IPS DF 6.9 (cell line): ENCODE data around the gene CNTNAP2.

Source experiments
- DNase-seq: peaks from one replicate; pipeline ENCODE4 v3.0.0-alpha.2; 2013; ENCODE audit warnings: low read depth, low spot score
- H3K27ac ChIP-seq: one replicate; pipeline ENCODE4 v1.5.1; 2013; ENCODE audit warnings: low read length, control low read depth
- H3K27me3 ChIP-seq: 2 replicates; pipeline ENCODE4 v1.6.1; 2013; ENCODE audit warnings: mild to moderate bottlenecking, low read length; ENCODE audit not compliant: control insufficient read depth, insufficient read depth
- H3K36me3 ChIP-seq: 2 replicates; pipeline ENCODE4 v1.6.1; 2013; ENCODE audit warnings: low read length; ENCODE audit not compliant: control insufficient read depth, insufficient read depth
- H3K4me1 ChIP-seq: 2 replicates; pipeline ENCODE4 v1.6.1; 2013; ENCODE audit warnings: low read length; ENCODE audit not compliant: control insufficient read depth, insufficient read depth
- H3K4me3 ChIP-seq: 2 replicates; pipeline ENCODE4 v1.5.1; 2013; ENCODE audit warnings: mild to moderate bottlenecking, low read length
- H3K9me3 ChIP-seq: 2 replicates; pipeline ENCODE4 v1.6.1; 2013; ENCODE audit warnings: low read length, inconsistent platforms; ENCODE audit not compliant: control insufficient read depth, insufficient read depth
- WGBS: extraction: QIAGEN DNeasy Blood & Tissue Kit; methylation state at CpG from one replicate; pipeline ENCODE4 v1.1.7; 2013; ENCODE audit warnings: mixed read lengths, missing lambda C conversion rate; ENCODE audit not compliant: insufficient read length, insufficient coverage; 5-methylcytosine and 5-hydroxymethylcytosine counted together

Gene CNTNAP2

DNA sequence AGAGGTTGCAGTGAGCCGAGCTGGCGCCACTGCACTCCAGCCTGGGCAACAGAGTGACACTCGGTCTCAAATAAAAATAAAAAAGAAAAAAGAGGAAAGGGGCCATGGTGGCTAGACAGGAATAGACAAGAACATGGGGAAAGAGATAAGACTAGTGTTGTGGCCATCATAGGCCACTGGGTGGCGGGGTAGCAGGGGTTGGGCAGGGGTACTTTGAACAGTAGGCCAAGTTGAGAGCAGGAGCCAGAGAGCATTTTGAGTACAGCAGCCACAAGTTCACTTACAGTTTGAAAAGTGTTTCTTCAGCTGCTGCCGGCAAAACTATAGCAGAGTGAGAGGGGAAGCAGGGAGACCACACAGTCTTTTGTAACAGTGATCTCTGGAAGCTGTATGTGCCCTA, 656.0 kb downstream of the CNTNAP2 start:
- Histone ChIP-seq H3K27me3 (no peaks in the 10 kb centered on the region), H3K4me1 (0 out of 2 replicates have a peak, but pooled peaks cover 1% of the 10 kb centered on the region), H3K4me3 (no peak overlapping the region), H3K36me3 (no peaks in the 10 kb centered on the region), H3K9me3 (no peaks in the 10 kb centered on the region), H3K27ac (no peak overlapping the region)
- no CpG with 5 or more reads among the region's 5 CpGs for WGBS
- DNase-seq, result peak; percentile 39

- no CpG with 5 or more reads among the region's 5 CpGs for WGBS
- DNase-seq, result no peak
- no peak overlapping the region for H3K4me3 ChIP-seq
Observed at GRCh38 chr7:146773506-146773905, 656.9 kb downstream of the CNTNAP2 start.

DNA sequence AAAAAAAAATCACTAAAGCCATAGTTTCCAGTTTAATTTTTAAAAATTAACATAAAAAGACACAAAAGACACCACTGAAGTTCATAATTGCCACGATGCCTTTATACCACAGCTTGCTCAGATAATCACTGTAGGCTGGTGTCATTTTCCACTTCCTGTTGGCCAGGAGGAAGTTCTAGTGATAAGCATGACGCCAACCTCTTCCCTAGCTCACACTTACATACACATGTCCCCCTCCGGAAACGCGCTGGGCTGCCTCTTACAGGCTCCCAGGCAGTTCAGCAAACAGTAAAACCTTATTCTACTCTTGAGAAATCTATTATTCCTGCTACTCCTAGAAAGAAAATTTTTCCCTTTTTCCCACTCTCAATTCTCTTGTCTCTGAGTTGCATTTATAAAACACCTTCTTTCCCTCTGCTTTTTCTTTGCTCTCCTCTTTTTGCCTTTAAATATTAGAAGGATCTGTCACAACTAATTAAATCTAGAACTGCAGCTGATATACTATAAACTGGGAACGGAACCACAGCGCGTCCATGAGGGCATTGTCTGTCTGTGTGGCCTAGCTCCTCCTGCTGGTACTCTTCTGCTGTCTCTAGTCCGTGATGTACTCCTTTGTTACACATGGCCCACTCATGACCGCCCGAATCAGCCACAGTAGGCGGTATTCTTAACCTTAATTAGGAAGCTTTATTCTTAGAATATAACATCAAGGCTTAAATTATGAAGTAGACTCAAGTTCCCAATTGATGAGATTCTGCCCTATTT, 664.9 kb downstream of the CNTNAP2 start:
- Histone ChIP-seq H3K36me3 (no peaks in the 10 kb centered on the region), H3K4me3 (no peak overlapping the region), H3K4me1 (no peaks in the 10 kb centered on the region), H3K27me3 (no peaks in the 10 kb centered on the region), H3K27ac (no peak overlapping the region), H3K9me3 (no peaks in the 10 kb centered on the region)
- no CpG with 5 or more reads among the region's 12 CpGs for WGBS
- no peak for DNase-seq

More at GRCh38 chr7:146773506-146773905, 656.9 kb downstream of the CNTNAP2 start:
- H3K36me3 ChIP-seq, result no peaks in the 10 kb centered on the region
- H3K27ac ChIP-seq, result no peak overlapping the region
- H3K27me3 ChIP-seq, result no peaks in the 10 kb centered on the region
- no peaks in the 10 kb centered on the region for H3K9me3 ChIP-seq
- 0 out of 2 replicates have a peak, but pooled peaks cover 1% of the 10 kb centered on the region for H3K4me1 ChIP-seq

- Histone ChIP-seq H3K4me3 (no peak overlapping the region), H3K27ac (no peak overlapping the region), H3K36me3 (no peaks in the 10 kb centered on the region), H3K27me3 (no peaks in the 10 kb centered on the region), H3K9me3 (no peaks in the 10 kb centered on the region), H3K4me1 (peaks cover 2% of the 10 kb centered on the region)
- DNase-seq, result no peak
- no CpG with 5 or more reads among the region's 18 CpGs for WGBS
Observed at GRCh38 chr7:146787266-146787665, 670.7 kb downstream of the CNTNAP2 start.

GRCh38 chr7:146788008-146788407, 671.4 kb downstream of the CNTNAP2 start:
- Histone ChIP-seq H3K4me3 (no peak overlapping the region), H3K4me1 (peaks cover 5% of the 10 kb centered on the region), H3K27ac (no peak overlapping the region), H3K36me3 (no peaks in the 10 kb centered on the region), H3K27me3 (no peaks in the 10 kb centered on the region), H3K9me3 (no peaks in the 10 kb centered on the region)
- no CpG with 5 or more reads among the region's 15 CpGs for WGBS
- no peak for DNase-seq

DNA sequence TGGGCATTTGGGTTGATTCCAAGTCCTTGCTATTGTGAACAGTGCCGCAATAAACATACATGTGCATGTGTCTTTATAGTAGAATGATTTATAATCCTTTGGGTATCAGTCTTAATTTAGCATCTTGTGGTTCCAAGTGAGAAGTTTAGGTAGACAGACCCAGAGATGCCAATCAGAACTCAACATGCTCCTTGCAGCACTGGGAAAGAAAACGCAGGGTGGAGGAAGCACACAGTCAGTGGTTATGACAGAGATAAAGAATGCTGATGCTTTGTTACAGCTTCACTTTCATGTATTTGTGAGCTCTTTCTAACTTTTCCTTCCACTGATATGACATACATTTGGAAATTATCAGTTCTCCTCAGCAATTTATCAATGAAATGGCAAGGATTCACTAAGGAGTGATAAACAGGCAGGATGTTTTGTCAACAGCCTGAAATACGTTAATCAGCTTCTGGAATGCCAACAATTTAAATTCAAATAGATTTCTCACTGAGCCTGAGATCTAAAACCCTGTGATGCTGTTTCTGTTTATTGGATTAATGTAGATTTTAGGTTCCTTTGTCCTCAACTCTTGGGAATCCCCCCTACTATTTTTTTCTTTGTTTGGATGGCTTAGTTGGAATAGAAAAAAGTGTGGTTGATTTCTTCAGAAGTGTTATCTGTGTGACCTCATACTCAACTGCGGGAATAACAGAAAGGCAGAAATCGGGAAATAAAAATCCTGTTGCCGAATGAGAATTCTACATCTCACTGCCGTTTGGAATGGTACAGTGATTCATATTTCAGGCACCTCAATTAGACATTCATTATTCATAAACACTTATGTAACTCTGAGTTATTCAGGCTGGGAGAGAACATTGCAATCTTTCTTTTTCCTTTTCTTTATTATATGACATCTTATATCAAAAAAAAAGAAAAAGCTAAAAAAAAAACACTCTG, 675.0 kb downstream of the CNTNAP2 start:
- Histone ChIP-seq H3K27ac (no peak overlapping the region), H3K27me3 (no peaks in the 10 kb centered on the region), H3K36me3 (no peaks in the 10 kb centered on the region), H3K4me3 (no peak overlapping the region), H3K9me3 (no peaks in the 10 kb centered on the region), H3K4me1 (peaks cover 5% of the 10 kb centered on the region)
- DNase-seq, result no peak
- WGBS, result no CpG with 5 or more reads among the region's 7 CpGs

GRCh38 chr7:146804620-146805019, 688.0 kb downstream of the CNTNAP2 start:
- Histone ChIP-seq H3K36me3 (no peaks in the 10 kb centered on the region), H3K27me3 (no peaks in the 10 kb centered on the region), H3K27ac (no peak overlapping the region), H3K4me3 (no peak overlapping the region), H3K4me1 (no peaks in the 10 kb centered on the region), H3K9me3 (no peaks in the 10 kb centered on the region)
- DNase-seq, result no peak
- WGBS, result no CpG with 5 or more reads among the region's 1 CpG

DNA sequence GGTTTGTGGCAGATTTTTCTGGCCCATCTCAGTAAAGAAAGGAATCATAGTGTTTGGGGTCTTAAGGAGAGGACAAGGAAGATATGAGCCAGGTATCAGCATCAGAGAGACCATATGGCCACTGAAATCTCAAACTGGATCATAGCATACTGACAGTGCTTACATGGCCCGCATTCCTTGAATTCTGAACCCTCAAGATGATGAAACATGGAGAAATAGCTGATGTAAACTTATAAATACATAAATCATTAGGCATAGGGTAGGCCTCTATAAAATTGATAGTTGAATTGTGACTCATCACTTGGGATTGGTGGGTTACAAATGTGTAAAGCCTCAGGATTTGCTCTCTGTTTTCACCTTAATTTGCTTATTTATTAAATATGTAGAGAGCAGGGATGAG, 688.5 kb downstream of the CNTNAP2 start:
- no CpG with 5 or more reads among the region's 1 CpG for WGBS
- no peaks in the 10 kb centered on the region for H3K9me3 ChIP-seq
- H3K27me3 ChIP-seq, result no peaks in the 10 kb centered on the region
- no peak for DNase-seq
- H3K27ac ChIP-seq, result no peak overlapping the region
- no peaks in the 10 kb centered on the region for H3K36me3 ChIP-seq
- no peaks in the 10 kb centered on the region for H3K4me1 ChIP-seq
- H3K4me3 ChIP-seq, result no peak overlapping the region

GRCh38 chr7:146826329-146826728, 709.7 kb downstream of the CNTNAP2 start:
- Histone ChIP-seq H3K27ac (no peak overlapping the region), H3K4me3 (no peak overlapping the region), H3K36me3 (no peaks in the 10 kb centered on the region), H3K27me3 (no peaks in the 10 kb centered on the region), H3K4me1 (no peaks in the 10 kb centered on the region), H3K9me3 (no peaks in the 10 kb centered on the region)
- no CpG with 5 or more reads among the region's 2 CpGs for WGBS
- no peak for DNase-seq

DNA sequence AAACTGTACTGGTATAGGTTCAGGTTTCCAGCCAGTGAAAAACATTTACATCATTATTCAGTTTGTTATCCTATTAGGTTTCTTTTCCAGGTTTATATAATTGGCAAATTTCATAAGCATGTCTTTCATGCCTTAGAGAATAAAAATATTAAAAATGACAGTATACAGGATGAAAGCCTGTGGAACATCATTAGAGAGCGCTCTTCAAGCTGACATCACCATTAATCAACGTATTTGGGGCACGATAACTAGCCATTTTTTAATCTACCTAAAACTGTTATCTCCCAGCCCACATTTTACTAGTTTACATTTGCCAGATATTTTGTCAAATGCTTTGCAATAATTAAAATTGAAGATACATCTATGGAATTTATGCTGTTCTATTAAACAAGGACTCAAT, 714.1 kb downstream of the CNTNAP2 start:
- Histone ChIP-seq H3K4me3 (no peak overlapping the region), H3K4me1 (no peaks in the 10 kb centered on the region), H3K9me3 (no peaks in the 10 kb centered on the region), H3K27ac (no peak overlapping the region), H3K27me3 (no peaks in the 10 kb centered on the region), H3K36me3 (no peaks in the 10 kb centered on the region)
- no CpG with 5 or more reads among the region's 3 CpGs for WGBS
- no peak for DNase-seq
